DOHH2 (cell line): Measurements from ENCODE around the gene WNT10A.

Experiments
- H3F3A ChIP-seq: fragments of 200-600 bp; sonication (generic), shearing (Covaris generic); 2 replicates; pipeline ENCODE4 v1.6.0; 2016; ENCODE audit warnings: antibody characterized with exemption, mild to moderate bottlenecking; ENCODE audit not compliant: control insufficient read depth, insufficient read depth
- H3K27ac ChIP-seq: fragments of 200-600 bp; sonication (generic); 2 replicates; pipeline ENCODE4 v1.5.1; 2014; ENCODE audit warnings: low read depth, mild to moderate bottlenecking, low read length, moderate library complexity
- H3K27me3 ChIP-seq: fragments of 200-600 bp; sonication (generic); 2 replicates; pipeline ENCODE4 v1.6.1; 2014; ENCODE audit warnings: mild to moderate bottlenecking, low read length, mixed read lengths; ENCODE audit not compliant: control insufficient read depth
- H3K36me3 ChIP-seq: fragments of 200-600 bp; sonication (generic); 2 replicates; pipeline ENCODE4 v1.6.1; 2014; ENCODE audit warnings: mild to moderate bottlenecking, low read length, moderate library complexity, mixed read lengths; ENCODE audit not compliant: control insufficient read depth
- H3K4me1 ChIP-seq: fragments of 200-600 bp; sonication (generic); 2 replicates; pipeline ENCODE4 v1.6.1; 2014; ENCODE audit warnings: mild to moderate bottlenecking, low read length, mixed read lengths; ENCODE audit not compliant: control insufficient read depth
- H3K4me2 ChIP-seq: fragments of 200-600 bp; sonication (generic); 2 replicates; pipeline ENCODE4 v1.6.0; 2014; ENCODE audit warnings: mild to moderate bottlenecking, low read length, moderate library complexity
- H3K4me3 ChIP-seq: fragments of 200-600 bp; sonication (generic); 2 replicates; pipeline ENCODE4 v1.5.1; 2014; ENCODE audit warnings: mild to moderate bottlenecking, low read length, mixed read lengths
- H3K79me2 ChIP-seq: fragments of 200-600 bp; sonication (generic); 2 replicates; pipeline ENCODE4 v1.6.1; 2014; ENCODE audit warnings: mild to moderate bottlenecking, low read length, mixed read lengths; ENCODE audit not compliant: control insufficient read depth
- H3K9me2 ChIP-seq: fragments of 200-600 bp; sonication (generic); replicated peaks from 2 replicates; pipeline ENCODE4 v1.6.1; 2014; ENCODE audit warnings: mild to moderate bottlenecking, low read length, mixed read lengths; ENCODE audit not compliant: control insufficient read depth
- H3K9me3 ChIP-seq: fragments of 200-600 bp; sonication (generic); 2 replicates; pipeline ENCODE4 v1.6.1; 2014; ENCODE audit warnings: antibody characterized with exemption, low read length, mixed read lengths; ENCODE audit not compliant: control insufficient read depth, insufficient read depth
- H4K20me1 ChIP-seq: fragments of 200-600 bp; sonication (generic); 2 replicates; pipeline ENCODE4 v1.6.0; 2014; ENCODE audit warnings: low read depth, mild to moderate bottlenecking, antibody characterized with exemption, low read length, moderate library complexity; ENCODE audit not compliant: control insufficient read depth, insufficient read depth
- EZH2phosphoT487 ChIP-seq: fragments of 200-600 bp; sonication (generic); IDR thresholded peaks from 2 replicates; pipeline ENCODE4 v1.6.1; 2017; ENCODE audit warnings: borderline replicate concordance, mild to moderate bottlenecking, antibody characterized with exemption, low read length, moderate library complexity, mixed read lengths
- TF ChIP-seq, protein P1 (sequence below): fragments of 200-600 bp; sonication (generic); IDR thresholded peaks from one replicate; pipeline ENCODE4 v1.5.1; 2014; ENCODE audit warnings: antibody characterized with exemption, mild to moderate bottlenecking, low read depth, low read length; ENCODE audit not compliant: poor library complexity, severe bottlenecking

Gene WNT10A

DNA sequence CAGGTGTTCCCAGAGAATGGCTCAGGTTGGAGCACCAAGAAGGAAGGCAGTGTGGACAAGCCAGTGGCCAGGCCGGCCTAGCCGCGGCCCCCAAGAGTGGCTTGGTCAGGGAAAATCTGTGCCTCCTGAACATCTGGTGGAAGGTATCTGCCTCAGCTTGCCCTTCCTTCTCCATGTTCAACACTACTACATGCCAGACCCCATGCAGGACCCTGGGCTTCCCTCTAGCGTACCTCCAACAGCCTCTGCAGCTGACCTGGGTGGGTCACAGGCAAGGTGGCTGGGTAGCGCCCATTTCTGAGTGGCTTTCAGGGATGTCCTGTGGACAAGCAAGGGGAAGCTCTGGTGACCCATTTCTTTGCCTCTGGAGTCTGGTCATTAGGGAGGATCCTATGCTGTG is 7.7 kb downstream of the WNT10A start:
- Histone ChIP-seq H3K9me3 (no peaks in the 10 kb centered on the region), H3K27ac (no peak overlapping the region), H4K20me1 (no peaks in the 10 kb centered on the region), H3K4me3 (no peak overlapping the region), H3K79me2 (no peaks in the 10 kb centered on the region), H3K27me3 (peaks cover 16% of the 10 kb centered on the region), H3K4me1 (peaks cover 59% of the 10 kb centered on the region), H3K36me3 (no peaks in the 10 kb centered on the region), H3K4me2 (no peak overlapping the region), H3F3A (peaks cover 5% of the 10 kb centered on the region; the same call in 1 of the 2 replicates), H3K9me2 (no peaks in the 10 kb centered on the region)
- no peak for TF ChIP-seq EZH2phosphoT487
- TF ChIP-seq, protein P1, sequence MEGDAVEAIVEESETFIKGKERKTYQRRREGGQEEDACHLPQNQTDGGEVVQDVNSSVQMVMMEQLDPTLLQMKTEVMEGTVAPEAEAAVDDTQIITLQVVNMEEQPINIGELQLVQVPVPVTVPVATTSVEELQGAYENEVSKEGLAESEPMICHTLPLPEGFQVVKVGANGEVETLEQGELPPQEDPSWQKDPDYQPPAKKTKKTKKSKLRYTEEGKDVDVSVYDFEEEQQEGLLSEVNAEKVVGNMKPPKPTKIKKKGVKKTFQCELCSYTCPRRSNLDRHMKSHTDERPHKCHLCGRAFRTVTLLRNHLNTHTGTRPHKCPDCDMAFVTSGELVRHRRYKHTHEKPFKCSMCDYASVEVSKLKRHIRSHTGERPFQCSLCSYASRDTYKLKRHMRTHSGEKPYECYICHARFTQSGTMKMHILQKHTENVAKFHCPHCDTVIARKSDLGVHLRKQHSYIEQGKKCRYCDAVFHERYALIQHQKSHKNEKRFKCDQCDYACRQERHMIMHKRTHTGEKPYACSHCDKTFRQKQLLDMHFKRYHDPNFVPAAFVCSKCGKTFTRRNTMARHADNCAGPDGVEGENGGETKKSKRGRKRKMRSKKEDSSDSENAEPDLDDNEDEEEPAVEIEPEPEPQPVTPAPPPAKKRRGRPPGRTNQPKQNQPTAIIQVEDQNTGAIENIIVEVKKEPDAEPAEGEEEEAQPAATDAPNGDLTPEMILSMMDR, result no peak

DNA sequence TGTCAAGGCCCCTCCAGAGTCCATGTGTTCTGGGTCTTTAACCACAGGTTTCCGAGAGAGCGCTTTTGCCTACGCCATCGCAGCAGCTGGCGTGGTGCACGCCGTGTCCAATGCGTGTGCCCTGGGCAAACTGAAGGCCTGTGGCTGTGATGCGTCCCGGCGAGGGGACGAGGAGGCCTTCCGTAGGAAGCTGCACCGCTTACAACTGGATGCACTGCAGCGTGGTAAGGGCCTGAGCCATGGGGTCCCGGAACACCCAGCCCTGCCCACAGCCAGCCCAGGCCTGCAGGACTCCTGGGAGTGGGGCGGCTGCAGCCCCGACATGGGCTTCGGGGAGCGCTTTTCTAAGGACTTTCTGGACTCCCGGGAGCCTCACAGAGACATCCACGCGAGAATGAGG is 9.3 kb downstream of the WNT10A start:
- Histone ChIP-seq H3K27ac (no peak overlapping the region), H3K36me3 (no peaks in the 10 kb centered on the region), H3K79me2 (no peaks in the 10 kb centered on the region), H3K4me2 (no peak overlapping the region), H3F3A (peaks cover 5% of the 10 kb centered on the region; the same call in 1 of the 2 replicates), H3K4me3 (no peak overlapping the region), H4K20me1 (no peaks in the 10 kb centered on the region), H3K9me2 (no peaks in the 10 kb centered on the region), H3K4me1 (peaks cover 62% of the 10 kb centered on the region), H3K27me3 (peaks cover 4% of the 10 kb centered on the region; the same call in 1 of the 2 replicates), H3K9me3 (no peaks in the 10 kb centered on the region)
- TF ChIP-seq EZH2phosphoT487, result no peak
- TF ChIP-seq, protein P1, result no peak

DNA sequence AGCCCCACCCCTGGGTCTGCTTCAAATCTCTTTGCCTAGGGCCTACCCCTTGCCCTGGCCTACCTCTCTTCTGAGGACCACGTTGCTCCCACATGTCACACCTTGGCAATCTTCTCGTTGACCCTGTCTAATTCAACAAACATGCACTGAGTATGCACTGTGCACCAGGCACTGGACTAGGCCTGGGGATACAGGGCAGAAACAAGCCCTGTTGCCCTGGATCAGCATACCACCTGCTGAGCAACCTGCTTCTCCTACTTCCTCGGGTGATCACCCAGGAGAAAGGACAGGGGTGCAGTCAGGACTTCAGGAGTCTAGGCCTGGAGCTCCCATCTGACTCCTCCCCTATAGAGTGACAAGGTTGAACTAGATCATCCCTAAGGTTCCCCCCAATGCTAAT is 9.7 kb downstream of the WNT10A start:
- Histone ChIP-seq H4K20me1 (no peaks in the 10 kb centered on the region), H3K4me3 (no peak overlapping the region), H3K79me2 (no peaks in the 10 kb centered on the region), H3K9me3 (no peaks in the 10 kb centered on the region), H3K27me3 (0 out of 2 replicates have a peak, but pooled peaks cover 3% of the 10 kb centered on the region), H3K36me3 (no peaks in the 10 kb centered on the region), H3K27ac (no peak overlapping the region), H3F3A (peaks cover 5% of the 10 kb centered on the region; the same call in 1 of the 2 replicates), H3K4me1 (peaks cover 62% of the 10 kb centered on the region), H3K4me2 (no peak overlapping the region), H3K9me2 (no peaks in the 10 kb centered on the region)
- no peak for TF ChIP-seq EZH2phosphoT487
- TF ChIP-seq, protein P1, result no peak
